Activated gamma-delta T cell treated with anti-CD3 and anti-CD28 coated beads, Interleukin-2, amount 50 U/mL, for 16 hours (primary cell): Measurements from ENCODE around the gene ALK.

ENCODE experiments used
- DNase-seq: peaks from one replicate; pipeline ENCODE4 v3.0.0-alpha.2; 2020; ENCODE audit warnings: low read depth

ALK gene

DNA sequence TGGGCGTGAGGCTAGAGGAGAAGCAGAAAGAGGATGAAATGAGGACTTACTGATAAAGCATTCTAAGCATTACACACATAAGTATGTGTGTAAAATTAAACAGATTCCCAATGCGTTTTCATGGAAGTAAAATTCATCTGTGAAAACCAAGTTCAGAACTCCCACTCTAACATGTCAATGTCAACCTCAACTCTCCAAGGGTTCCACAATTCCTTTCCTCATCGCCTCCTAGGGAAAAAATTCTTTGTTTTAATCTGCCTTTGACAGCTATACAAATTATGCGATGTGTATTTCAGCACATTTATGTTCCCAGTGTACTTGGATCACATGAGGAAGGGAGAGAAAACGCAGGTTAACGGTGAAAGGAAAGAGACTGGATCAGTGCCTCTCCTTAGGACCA lies 729.6 kb downstream of the ALK start:
- DNase-seq: no peak

DNA sequence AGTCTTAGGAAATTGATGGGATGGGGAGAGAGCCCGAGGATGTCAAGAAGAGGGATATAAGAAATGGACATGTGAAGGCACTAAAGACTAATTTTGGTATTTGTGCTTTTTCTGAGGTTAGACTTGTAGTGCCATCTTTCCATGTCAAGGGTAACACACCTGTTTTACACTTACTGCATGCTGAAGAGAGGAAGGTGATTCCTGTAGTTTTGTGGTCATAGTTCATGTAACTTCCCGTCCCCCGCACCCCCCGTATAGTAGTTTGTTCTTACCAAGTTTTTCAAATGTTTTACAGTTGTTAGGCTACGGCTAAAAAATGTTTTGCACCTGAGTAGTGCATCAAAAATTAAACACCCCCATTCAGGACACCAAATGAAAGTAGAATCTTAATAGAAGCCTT lies 732.3 kb downstream of the ALK start:
- DNase-seq: no peak

DNA sequence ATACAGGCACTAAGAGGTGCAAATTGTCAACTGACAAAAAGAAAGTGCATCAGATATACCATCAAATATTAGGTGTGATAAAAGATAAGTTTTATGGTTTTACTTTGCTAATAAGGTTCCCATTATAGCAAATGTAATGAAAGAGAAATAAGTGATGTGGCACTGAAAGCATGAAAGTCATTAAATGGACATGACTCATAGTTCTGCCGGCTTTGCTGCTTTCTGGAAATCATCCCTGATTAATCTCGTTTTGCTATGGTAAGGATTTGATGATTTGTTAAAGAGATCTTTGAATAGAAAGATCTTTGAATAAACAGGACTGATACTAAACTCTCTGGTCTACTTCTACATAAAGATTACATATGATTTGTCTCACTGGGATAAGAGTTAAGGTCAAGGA lies 733.5 kb downstream of the ALK start:
- no peak for DNase-seq

DNA sequence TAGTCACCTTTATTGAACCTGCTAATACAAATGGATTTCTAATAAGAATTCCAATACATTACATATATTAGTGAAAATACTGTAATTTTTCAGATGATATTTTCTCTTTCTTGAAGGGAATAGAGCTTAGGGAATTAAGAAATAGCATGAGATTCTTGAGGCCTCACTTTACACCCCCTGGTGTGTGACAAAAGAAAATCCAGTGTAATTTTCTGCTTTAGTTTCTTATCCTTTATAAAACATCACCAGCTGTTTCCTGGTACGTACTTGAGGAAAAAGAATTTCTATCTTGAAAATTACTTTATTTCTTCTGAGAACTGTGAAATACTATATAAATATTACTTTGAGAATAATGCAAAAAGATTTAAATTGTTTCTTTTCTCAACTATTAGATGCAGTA lies 734.6 kb downstream of the ALK start:
- no peak for DNase-seq

DNA sequence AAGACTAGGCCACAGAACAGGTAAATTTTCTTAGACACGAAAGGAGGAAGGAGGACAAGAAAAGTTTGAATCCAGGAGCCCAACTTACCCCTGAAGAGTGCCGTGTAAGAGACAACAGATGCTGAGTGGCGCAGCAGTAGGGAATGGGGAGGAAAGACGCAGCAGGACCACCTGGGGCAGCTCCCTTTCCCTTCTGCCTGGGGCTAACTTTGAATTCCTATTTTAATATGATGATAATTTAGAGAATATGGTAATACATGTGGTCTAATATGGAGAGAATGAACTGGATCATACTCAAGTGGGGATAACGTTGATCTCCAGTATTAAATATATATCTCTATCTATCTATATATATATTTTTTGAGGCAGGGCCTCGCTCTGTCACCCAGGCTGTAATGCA lies 736.9 kb downstream of the ALK start:
- no peak for DNase-seq

DNA sequence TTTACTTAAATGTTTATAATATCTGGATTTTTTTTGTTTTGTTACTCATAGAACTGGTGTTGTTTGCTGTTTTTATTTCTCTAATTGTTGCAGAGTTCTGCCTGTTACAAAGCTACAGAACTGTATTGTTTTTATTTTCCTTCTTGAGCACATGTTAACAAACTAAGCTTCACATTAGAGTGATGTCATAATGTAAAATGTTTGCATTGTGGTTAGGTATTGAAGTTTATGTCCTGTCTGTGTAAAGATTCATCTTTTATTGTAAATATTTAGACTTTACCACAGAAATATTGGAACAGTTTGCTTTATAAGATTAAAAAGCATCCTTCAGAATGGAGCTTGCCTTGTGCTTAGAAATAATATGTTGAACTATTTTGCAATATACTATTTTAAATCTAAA lies 738.5 kb downstream of the ALK start:
- no peak for DNase-seq

DNA sequence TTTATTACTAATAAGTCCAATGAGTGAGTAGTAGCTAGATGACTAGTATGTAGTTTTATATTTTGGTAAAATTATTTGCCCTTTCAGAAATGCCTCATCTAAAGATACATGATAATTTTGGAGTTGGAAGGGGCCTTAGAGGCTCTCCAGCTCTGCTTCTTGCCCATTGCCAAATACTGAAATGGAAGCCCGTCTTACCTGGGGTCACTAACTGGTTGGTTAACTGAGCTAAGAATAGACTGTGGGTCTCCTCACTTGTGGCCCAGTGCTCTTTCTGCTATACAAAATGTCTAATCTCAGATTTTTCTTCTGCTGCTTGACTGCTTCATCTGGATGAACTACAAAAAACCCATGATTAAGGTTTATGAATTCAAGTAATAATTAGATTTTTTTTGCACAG lies 739.1 kb downstream of the ALK start:
- no peak for DNase-seq

DNA sequence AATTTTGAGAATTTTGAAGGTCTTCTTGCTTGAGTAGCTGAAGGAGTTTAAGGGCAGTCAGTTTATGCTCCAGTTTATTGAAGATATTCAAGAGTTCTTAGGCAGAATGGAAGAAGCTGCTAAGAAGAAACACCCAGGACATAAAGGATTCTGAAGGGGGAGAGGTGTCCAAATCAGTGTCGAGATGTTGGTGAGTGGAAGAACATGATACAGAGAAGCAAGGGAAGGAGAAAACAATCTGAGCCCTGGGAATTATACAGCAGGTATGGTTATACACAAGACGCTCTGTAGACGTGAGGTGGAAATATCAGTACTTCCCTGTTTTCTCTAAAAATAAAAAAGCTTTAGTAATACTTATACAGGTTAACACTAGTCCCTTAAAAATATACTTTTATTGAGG lies 746.0 kb downstream of the ALK start:
- DNase-seq: no peak

DNA sequence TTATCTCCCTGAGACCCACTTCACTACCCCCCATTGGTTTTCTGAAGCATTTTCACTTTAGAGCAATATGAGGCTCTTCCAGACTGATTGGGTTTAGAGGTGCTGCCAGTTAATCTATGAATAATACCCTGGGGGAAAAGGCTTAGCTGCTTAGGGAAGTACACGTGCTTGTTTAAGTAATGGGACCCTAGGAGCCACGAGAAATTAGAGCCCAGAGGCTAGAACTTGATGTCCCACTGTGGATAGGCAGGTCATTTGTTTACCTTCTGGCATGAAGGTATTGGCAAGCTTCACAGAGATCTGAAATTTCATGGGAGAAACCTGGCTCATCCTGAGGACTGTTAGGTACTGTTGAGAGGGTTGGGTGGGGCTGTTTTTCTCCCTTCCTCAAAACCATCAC lies 746.4 kb downstream of the ALK start:
- DNase-seq: no peak

DNA sequence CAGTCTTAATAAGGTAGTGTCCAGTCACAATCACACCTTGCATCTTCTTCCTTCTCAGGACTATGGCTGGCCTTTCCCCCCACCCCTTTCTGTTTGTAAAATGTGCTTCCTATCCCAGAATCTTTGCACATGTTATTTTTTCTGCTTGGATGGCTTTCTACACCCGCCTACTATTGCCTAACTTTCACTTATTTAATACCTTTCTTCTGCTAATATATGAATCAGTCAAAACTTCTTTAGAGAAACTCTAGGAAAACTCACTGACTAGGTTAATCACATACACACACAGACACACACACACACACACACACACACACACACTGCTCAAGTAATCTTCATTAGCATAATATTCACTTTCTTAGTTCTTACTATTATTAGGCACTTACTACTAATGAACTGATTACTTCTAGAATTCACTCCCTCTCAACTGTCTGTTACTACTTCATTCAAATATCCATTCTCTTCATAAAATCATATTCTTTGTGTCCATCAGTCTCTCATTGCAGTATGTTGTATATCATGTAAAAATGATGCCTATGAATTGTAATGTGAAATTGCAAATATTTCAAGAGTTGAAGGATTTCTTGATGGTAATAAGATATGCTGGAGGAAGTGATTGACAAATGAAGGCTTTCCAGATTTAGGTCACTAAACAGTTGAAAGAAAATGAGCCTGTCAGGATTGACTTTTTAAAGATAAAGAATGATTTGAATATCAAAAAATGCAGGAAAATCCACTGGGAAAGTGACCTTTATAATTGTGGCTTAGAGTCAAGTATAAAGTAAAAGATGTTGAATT lies 754.9 kb downstream of the ALK start:
- DNase-seq: no peak

DNA sequence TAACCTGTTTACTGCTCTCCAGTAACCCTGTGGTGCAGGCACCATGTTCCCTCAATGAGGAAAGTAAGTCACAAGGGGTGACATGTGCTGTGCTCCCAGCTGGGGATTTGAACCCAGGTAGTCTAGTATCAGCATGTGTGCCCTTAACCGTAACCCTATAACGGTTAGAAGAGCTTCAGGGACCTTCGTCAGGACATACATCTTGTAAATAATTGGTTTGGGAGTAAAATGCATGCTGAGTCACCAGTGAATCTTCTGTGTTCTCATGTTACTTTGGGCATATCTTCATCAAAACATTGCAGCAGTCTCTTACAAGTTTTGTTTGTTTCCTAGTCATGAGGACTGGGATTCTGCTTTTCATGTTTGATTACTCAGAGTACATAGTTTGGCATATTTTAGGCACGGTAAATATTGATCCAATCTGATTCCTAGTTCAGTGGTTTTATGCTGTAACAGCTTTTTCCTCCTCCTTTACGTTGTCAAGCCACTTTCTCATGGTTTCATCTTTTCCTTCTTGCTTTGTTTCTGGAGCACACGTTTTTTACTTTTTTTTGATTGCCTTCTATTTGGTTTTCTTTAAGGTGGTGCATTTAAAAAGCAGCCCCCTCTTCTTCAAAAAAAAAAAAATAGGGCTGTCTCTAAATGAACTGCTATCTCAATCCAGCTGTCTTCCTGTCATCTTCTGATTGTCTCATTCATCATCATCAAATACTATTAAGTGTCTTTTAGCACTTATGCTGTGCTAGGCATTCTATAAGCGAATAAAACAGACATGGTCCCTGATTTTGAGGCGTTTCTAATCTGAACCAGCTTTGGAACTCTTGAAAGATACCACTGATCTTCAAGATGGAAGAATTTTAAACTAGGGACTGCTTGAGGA lies 755.8 kb downstream of the ALK start:
- DNase-seq: no peak

DNA sequence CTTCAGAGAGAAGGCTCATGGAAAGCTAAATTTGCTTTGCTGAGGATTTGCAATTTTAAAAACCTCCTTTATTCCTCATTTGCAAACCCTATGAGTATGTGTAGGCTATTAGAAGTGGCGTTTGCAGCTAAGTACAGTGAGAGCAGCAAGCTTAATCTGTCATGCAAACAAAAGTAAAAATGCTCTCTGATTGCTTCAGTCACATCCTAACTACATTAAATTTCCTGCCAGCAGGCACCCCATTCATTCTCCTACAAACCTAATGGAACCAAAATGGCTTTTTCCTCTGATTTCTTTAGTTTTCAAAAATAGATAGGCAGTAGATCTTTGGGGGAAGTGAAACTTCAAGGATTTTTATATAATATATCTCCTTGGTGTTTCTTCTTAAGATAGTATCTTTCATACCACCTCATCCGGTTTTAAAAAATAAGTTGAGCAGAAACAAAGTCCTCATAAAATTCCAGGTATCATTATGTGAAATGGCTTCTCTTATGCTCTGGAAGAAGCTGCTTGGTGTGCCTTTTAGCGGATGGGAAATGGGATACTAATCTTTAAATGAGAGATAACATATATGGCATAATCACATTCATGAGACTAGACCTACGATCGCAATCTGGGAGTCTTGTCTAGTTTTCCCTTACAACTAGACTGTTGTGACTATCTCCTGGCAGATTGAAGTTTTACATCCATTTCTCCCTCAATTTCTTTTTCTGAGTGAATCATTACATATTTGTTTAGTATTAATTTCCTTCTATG lies 757.1 kb downstream of the ALK start:
- DNase-seq: no peak

DNA sequence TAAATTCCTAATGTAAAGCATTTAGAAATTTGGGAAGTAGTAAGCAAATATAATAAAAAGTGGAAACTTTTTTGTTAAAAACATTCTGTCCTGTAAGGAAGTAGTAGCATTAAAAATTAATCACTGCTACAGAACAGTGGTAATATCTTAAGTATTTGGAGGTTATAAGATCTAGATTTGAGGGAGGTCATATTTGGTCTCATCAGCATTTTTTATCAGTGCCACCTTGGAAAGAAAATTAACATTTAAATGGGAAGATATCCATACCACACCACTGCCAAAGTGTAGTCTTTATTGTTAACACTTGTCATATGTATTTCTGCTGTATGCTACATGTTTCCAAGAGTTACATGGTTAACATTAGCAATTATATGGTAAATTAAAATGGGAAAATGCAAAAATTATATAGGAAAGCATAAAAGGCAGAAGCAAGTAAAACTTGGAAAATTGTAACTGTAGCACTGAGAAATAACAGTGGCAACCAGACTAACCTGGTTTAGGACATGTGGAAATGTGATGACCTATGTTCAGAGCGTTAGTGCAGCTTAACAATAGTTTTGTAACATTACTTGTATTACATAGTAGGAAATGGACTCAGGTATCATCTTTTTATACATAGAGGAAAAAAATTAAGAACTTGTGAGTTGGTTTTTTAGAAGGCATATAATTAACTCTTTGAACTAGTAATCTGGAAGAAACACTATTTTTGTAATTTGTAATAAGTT lies 759.0 kb downstream of the ALK start:
- no peak for DNase-seq

DNA sequence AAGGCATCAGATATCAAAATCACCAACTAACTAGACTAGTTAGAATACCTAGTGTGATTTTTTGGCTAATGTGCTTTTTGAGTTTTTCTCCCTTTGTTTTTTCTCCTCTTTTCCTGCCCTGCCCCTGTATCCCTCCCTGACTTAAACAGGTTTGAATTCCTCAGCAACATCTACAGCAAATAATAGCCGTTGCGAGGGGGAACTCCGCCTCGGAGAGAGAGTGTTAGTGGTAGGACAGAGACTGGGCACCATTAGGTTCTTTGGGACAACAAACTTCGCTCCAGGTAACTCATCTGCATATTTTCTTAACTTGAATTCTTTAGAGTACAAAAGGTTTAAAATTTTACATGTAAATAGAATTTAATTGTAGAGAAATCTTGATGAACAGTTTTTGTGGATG lies 761.2 kb downstream of the ALK start:
- no peak for DNase-seq

DNA sequence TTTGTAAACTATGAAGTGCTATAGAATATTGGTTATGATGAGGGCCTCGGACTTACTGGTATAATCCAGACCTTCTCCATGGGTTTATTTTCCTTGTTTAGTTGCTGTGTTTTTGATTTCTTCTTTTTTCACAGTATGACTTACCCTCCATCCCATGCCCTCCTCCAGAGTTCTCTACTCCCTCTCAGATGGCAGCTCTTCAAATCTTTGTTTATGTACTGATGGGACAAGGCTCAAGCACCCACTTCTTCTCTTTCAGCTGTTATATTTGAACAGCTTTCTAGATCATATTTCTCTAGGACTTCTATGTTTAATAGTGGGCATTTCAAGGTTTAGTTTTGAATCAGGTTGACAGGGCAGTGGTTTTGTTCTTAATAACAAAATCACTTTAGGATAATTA lies 762.3 kb downstream of the ALK start:
- no peak for DNase-seq

DNA sequence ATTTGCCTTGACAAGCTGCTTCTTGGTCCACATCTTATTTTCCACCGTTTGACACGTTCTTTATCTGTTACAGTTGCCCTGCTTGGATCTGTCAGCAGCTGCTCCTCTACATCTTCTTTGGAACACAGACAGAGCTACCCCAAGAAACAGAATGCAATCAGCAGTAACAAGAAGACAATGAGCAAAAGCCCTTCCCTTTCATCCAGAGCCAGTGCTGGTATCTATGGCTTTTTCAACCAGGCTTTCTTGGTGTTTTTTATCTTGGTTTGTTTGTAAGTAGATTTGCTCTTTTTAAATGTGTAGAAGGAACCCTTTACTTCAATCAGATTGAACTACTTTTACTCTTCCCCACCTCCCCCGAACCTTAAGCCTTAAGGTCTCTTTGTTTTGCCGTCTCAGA lies 764.3 kb downstream of the ALK start:
- no peak for DNase-seq

DNA sequence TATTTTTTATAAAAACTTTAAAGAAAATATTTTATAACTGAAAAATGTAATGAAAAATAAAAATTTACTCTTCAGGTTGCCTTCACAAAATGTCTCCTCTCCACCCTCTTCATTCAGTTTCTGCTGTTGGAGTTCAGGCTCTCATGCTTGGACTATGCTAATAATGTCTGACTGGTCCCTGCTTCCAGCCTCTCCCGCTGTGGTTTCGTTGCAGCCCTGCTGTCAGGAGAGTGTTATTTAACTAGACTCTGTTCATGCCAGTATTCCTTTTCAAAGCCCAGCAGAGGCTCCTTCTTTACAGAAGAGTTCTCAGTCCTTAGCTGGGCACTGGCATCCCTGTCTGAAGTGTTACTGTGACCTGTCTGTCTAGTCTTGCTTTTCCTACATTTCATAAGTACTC lies 765.8 kb downstream of the ALK start:
- DNase-seq: no peak

DNA sequence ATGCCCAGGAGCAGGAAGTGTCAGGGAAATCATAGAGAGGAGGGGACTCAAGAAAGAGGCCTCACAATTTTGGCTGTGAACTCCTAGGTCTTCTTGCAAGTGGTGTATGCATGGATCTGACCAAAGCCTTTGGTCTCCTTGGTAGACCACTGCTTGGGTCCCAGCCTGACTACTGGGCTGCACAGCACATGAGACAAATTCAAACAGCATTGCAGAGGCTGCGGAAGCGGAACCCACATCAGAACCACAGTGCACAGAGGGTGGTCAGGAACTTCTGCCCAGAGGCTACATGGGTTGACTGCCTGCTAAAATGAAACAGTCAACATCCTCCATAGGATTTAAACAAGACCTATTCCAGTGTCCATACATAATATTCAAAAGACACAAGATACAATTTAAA lies 766.8 kb downstream of the ALK start:
- no peak for DNase-seq

DNA sequence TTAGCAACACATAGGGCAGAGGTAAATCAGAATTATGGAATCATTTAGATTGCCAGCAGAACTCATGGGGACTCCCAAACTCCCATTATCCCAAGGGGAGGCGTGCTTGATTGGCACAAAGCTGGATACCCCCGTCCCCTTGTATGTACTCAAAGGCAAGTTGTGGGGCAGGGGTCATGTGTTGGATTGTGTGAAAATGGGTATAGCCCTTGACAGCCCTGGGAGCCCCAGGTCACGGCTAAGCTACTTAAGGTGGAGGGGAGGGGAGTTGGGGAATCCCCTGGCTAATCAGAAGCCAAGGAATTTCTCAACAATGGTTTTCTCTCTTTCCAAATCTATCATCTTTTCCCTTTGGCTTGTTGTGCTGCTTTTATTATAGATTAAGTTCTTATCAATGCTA lies 773.4 kb downstream of the ALK start:
- DNase-seq: no peak

DNA sequence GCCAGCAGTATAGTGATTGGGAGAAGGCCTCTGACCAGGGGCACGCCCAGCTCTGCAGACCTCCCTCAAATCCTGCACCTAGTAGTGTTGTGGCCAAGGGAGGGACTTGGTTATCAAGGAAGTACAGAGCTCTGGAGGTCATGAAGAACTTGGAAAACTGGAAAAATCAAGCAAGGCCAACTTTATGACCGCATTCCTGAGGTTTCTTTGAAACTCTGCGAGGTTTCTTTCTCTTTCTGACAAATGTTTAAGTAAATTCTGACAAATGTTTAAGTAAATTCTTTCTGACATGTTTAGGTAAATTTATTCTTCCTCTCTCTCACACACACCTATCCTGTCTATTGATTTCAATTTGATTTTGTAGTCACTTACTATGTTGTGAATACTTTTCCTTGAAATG lies 775.2 kb downstream of the ALK start:
- no peak for DNase-seq

DNA sequence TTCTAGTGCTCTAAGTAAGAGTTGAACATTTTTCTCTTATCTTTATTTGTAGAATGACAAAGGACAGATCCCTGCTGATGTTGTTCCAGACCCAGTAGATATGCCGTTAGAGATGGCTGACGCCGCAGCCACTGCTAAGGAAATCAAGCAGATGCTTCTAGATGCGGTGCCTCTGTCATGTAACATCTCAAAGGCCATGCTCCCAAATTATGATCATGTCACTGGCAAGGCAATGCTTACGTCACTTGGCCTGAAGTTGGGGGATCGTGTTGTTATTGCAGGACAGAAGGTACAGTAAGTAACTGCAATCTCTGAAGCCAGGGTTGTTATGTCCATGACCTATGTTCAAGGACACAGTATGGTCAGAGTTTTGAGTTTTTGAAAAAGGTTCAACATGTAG lies 777.7 kb downstream of the ALK start:
- DNase-seq: no peak
